Parathyroid adenoma (tissue), 2 donors: ENCODE data around the gene GPN3.

Experiments used
- H2AFZ ChIP-seq: fragments of 300-600 bp; sonication (generic); one replicate; pipeline ENCODE4 v1.7.0; 2017; ENCODE audit warnings: antibody characterized with exemption, mild to moderate bottlenecking
- H3K27ac ChIP-seq: fragments of 300-600 bp; sonication (generic); one replicate; pipeline ENCODE4 v1.7.0; 2017
- H3K27me3 ChIP-seq: fragments of 300-600 bp; sonication (generic); one replicate; pipeline ENCODE4 v1.7.0; 2017; ENCODE audit warnings: low read length; ENCODE audit not compliant: control insufficient read depth, insufficient read depth
- H3K36me3 ChIP-seq: fragments of 300-600 bp; sonication (generic); one replicate; pipeline ENCODE4 v1.7.0; 2017; ENCODE audit warnings: low read length; ENCODE audit not compliant: control insufficient read depth, insufficient read depth
- H3K4me1 ChIP-seq: fragments of 300-600 bp; sonication (generic); one replicate; pipeline ENCODE4 v1.7.0; 2017; ENCODE audit warnings: control low read depth
- H3K4me2 ChIP-seq: fragments of 300-600 bp; sonication (generic); one replicate; pipeline ENCODE4 v1.7.0; 2017; ENCODE audit warnings: low read length
- H3K4me3 ChIP-seq: fragments of 300-600 bp; sonication (generic); one replicate; pipeline ENCODE4 v1.7.0; 2017; ENCODE audit warnings: low read depth, low read length
- H3K79me2 ChIP-seq: fragments of 300-600 bp; sonication (generic); one replicate; pipeline ENCODE4 v1.7.0; 2017; ENCODE audit warnings: control low read depth
- H3K9ac ChIP-seq: fragments of 300-600 bp; sonication (generic); one replicate; pipeline ENCODE4 v1.7.0; 2017; ENCODE audit warnings: mild to moderate bottlenecking
- H3K9me3 ChIP-seq: fragments of 300-600 bp; sonication (generic); one replicate; pipeline ENCODE4 v1.7.0; 2017; ENCODE audit warnings: low read length; ENCODE audit not compliant: control insufficient read depth
- TF ChIP-seq, protein P1 (sequence below): fragments of 300-600 bp; sonication (generic); IDR thresholded peaks from one replicate; pipeline ENCODE4 v1.7.0; 2017; ENCODE audit warnings: antibody characterized with exemption, mild to moderate bottlenecking
- donor health status: primary hyperparathyroidism.

The GPN3 gene

DNA sequence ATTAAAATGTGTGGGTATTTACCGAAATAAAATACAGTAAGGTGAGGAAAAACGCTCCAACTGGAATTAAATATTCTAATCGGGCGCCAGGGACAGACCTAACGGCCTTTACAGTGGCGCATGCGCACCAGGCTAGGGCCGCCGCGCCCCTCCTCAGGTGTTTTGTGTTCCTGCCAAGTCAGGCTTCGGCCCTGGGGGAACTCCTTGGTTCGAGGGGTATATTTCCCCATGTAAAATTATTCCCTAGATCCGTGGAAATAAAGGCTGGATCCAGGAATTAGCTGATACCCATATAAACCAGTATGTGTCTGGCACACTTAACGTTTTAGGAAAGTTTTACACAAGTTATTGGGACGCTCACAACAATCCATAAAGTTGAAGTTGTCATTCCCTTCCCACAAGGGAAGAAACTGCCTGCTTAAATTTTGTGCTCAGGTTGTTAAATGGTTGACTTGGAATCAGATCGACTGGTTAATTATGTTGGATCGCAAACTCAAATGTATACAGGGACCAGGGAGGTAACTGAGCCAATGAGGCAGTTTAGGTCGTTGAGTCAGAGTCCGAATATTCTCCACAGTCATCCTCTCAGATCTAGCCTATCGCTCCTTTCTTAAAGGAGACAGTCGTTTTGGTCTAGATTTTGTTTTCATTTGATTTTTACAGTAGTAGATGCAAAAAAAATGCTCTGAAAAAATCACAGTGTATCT, 63.9 kb downstream of the GPN3 start:
- H3K36me3 ChIP-seq, result no peaks in the 10 kb centered on the region
- peak overlapping the region; percentile 100 for H3K4me2 ChIP-seq
- H2AFZ ChIP-seq, result peak overlapping the region; percentile 100
- TF ChIP-seq, protein P1, sequence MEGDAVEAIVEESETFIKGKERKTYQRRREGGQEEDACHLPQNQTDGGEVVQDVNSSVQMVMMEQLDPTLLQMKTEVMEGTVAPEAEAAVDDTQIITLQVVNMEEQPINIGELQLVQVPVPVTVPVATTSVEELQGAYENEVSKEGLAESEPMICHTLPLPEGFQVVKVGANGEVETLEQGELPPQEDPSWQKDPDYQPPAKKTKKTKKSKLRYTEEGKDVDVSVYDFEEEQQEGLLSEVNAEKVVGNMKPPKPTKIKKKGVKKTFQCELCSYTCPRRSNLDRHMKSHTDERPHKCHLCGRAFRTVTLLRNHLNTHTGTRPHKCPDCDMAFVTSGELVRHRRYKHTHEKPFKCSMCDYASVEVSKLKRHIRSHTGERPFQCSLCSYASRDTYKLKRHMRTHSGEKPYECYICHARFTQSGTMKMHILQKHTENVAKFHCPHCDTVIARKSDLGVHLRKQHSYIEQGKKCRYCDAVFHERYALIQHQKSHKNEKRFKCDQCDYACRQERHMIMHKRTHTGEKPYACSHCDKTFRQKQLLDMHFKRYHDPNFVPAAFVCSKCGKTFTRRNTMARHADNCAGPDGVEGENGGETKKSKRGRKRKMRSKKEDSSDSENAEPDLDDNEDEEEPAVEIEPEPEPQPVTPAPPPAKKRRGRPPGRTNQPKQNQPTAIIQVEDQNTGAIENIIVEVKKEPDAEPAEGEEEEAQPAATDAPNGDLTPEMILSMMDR, result no peak
- peak overlapping the region; percentile 99 for H3K27ac ChIP-seq
- H3K4me3 ChIP-seq, result peak overlapping the region; percentile 99
- peak overlapping the region; percentile 74 for H3K9ac ChIP-seq
- H3K27me3 ChIP-seq, result no peaks in the 10 kb centered on the region
- peaks cover 12% of the 10 kb centered on the region for H3K79me2 ChIP-seq
- no peaks in the 10 kb centered on the region for H3K9me3 ChIP-seq
- H3K4me1 ChIP-seq, result peaks cover 9% of the 10 kb centered on the region

DNA sequence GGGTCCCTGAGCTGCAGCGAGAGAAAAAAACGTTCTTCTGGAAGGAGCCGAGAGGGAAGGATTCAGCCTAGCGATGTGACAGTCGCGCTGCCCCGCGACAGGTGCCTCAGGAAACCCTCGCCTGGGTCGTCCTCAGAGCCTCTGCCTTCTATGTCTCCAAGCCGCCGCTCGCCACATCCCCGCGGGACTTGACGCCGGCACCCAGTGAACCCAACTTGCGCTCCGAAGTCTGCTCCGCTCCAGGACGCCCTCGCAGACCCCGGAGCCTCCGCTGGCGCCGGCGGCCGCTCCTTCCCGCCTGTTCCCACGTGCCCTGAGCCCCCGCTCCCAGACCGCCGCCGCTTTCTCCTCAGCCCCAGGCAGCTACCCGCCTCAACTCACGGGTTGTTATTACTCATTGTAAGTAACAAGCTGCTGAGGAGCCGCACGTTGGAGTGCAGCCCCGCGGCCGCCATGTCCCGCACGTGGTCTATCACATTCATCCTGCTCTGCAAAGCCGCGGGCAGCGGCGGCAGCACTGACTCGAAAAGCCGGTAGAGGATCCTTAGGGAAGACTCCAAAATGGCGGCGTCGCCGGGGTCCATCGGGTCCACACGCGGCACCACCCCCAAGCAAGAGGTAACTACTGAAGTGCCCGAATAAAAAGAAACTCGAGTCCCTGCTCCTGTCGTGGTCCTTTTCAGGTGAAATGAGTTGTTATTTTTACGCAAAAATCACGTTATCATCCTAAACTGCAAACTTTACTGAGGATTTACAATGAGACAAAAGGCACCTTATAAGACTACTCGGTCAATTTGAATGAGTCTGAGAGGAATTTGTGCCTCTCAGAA, 64.7 kb downstream of the GPN3 start, which contains the start of gene ANAPC7:
ANAPC7 (minus strand) TSS at position 563 of the 830 bp plus-strand sequence; CDS start at position 482, 81 bp downstream.
- Histone ChIP-seq H3K27me3 (no peaks in the 10 kb centered on the region), H3K4me2 (peak within 1 kb of the TSS; percentile 100), H3K9ac (peak within 1 kb of the TSS; percentile 74), H3K27ac (peak within 1 kb of the TSS; percentile 99), H3K4me3 (peak within 1 kb of the TSS; percentile 99), H2AFZ (peak within 1 kb of the TSS; percentile 100), H3K9me3 (no peaks in the 10 kb centered on the region), H3K36me3 (no peaks in the 10 kb centered on the region), H3K79me2 (peaks cover 15% of the 10 kb centered on the region), H3K4me1 (peaks cover 9% of the 10 kb centered on the region)
- TF ChIP-seq, protein P1, result no peak
